Osteoblast (primary cell): ENCODE measurements around the gene HID1. TPM values are rescaled to one million over a fixed set of nuclear protein-coding genes. Genes with fewer than 3 reads are reported as not detected.

Experiments used
- DNase-seq: peaks from one replicate; pipeline ENCODE4 v3.0.0; 2011; ENCODE audit warnings: low spot score, mixed read lengths; ENCODE audit not compliant: insufficient read length; ENCODE audit errors: missing footprints
- H2AFZ ChIP-seq: 2 replicates; pipeline ENCODE4 v1.6.0; 2011; ENCODE audit warnings: mild to moderate bottlenecking, low read length
- H3K27ac ChIP-seq: 2 replicates; pipeline ENCODE4 v1.5.1; 2011; ENCODE audit warnings: mild to moderate bottlenecking, low read depth, low read length, moderate library complexity
- H3K27me3 ChIP-seq: 2 replicates; pipeline ENCODE4 v1.6.0; 2012; ENCODE audit warnings: mild to moderate bottlenecking, control low read depth, inconsistent platforms, low read length, moderate library complexity; ENCODE audit not compliant: insufficient read depth
- H3K36me3 ChIP-seq: 2 replicates; pipeline ENCODE4 v1.5.1; 2011; ENCODE audit warnings: mild to moderate bottlenecking, low read length, control low read depth, moderate library complexity; ENCODE audit not compliant: insufficient read depth
- H3K4me1 ChIP-seq: 2 replicates; pipeline ENCODE4 v1.5.1; 2011; ENCODE audit warnings: mild to moderate bottlenecking, low read length, control low read depth, moderate library complexity; ENCODE audit not compliant: insufficient read depth
- H3K4me2 ChIP-seq: 2 replicates; pipeline ENCODE4 v1.6.0; 2011; ENCODE audit warnings: mild to moderate bottlenecking, low read length; ENCODE audit not compliant: insufficient read depth
- H3K4me3 ChIP-seq: fragments of 200-600 bp; sonication (generic); 3 replicates; pipeline ENCODE4 v1.5.1; 2012; ENCODE audit warnings: mild to moderate bottlenecking, low read length, inconsistent platforms; ENCODE audit not compliant: insufficient read depth
- H3K79me2 ChIP-seq: 2 replicates; pipeline ENCODE4 v1.6.0; 2012; ENCODE audit warnings: mild to moderate bottlenecking, low read length, control low read depth, inconsistent platforms; ENCODE audit not compliant: insufficient read depth
- H3K9me3 ChIP-seq: 2 replicates; pipeline ENCODE4 v1.5.1; 2011; ENCODE audit warnings: low read depth, low read length, control low read depth
- H4K20me1 ChIP-seq: 2 replicates; pipeline ENCODE4 v1.6.0; 2012; ENCODE audit warnings: mild to moderate bottlenecking, low read length, control low read depth; ENCODE audit not compliant: insufficient read depth
- CTCF ChIP-seq: IDR thresholded peaks from 2 replicates; pipeline ENCODE4 v1.5.1; 2011; ENCODE audit warnings: mild to moderate bottlenecking, low read depth, low read length, moderate library complexity; ENCODE audit errors: extremely low read depth
- total RNA-seq: library from RNA; depleted of rRNA; stranded (reverse); fragments of >200 nt; gene quantifications from 2 replicates; pipeline ENCODE4 v1.2.3, GENCODE V29; 2012

HID1 gene
- total RNA-seq, 1 donor, result 0.36 TPM

- no peak for TF ChIP-seq CTCF
- Histone ChIP-seq H2AFZ (peak overlapping the region; percentile 63), H3K4me1 (peaks cover 5% of the 10 kb centered on the region), H3K27me3 (peaks cover under 1% of the 10 kb centered on the region), H3K36me3 (no peaks in the 10 kb centered on the region), H3K4me2 (no peak overlapping the region), H3K79me2 (no peaks in the 10 kb centered on the region), H3K9me3 (no peaks in the 10 kb centered on the region), H3K27ac (no peak overlapping the region), H3K4me3 (no peak overlapping the region), H4K20me1 (no peaks in the 10 kb centered on the region)
- DNase-seq, result peak; percentile 95
These were observed 12.6 kb downstream of the HID1 start for GRCh38 chr17:74959826-74960515.

- Histone ChIP-seq H3K4me3 (no peak overlapping the region), H3K79me2 (no peaks in the 10 kb centered on the region), H3K4me1 (peaks cover 5% of the 10 kb centered on the region), H3K9me3 (no peaks in the 10 kb centered on the region), H4K20me1 (no peaks in the 10 kb centered on the region), H3K27ac (no peak overlapping the region), H3K4me2 (no peak overlapping the region), H3K36me3 (no peaks in the 10 kb centered on the region), H2AFZ (no peak overlapping the region), H3K27me3 (peaks cover 2% of the 10 kb centered on the region)
- peak; percentile 98 for DNase-seq
- peak; percentile 85 for TF ChIP-seq CTCF
These were observed 14.4 kb downstream of the HID1 start for GRCh38 chr17:74957935-74958740.

GRCh38 chr17:74956093-74956492, 16.5 kb downstream of the HID1 start:
- no peak overlapping the region for H2AFZ ChIP-seq
- H3K36me3 ChIP-seq, result no peaks in the 10 kb centered on the region
- no peaks in the 10 kb centered on the region for H3K9me3 ChIP-seq
- peaks cover 5% of the 10 kb centered on the region for H3K27me3 ChIP-seq
- H4K20me1 ChIP-seq, result no peaks in the 10 kb centered on the region
- H3K79me2 ChIP-seq, result no peaks in the 10 kb centered on the region
- H3K4me2 ChIP-seq, result no peak overlapping the region
- H3K4me3 ChIP-seq, result no peak overlapping the region
- no peak for DNase-seq
- H3K4me1 ChIP-seq, result peaks cover 5% of the 10 kb centered on the region
- no peak for TF ChIP-seq CTCF
- H3K27ac ChIP-seq, result no peak overlapping the region
